K562 (cell line): ENCODE results near the gene IZUMO4. TPM values are rescaled to one million over a fixed set of nuclear protein-coding genes. Genes with fewer than 3 reads are reported as not detected.

Source experiments
- ATAC-seq: fragments of 200-7000 bp; cut with Tn5 transposase; 3 replicates; pipeline ENCODE4 v1.9.1; 2020; ENCODE audit warnings: moderate library complexity
- BruUV-seq: library from RNA; stranded (reverse); fragments of 400-500 nt; replicated peaks from 2 replicates; lab custom pipeline; 2021; lab: Mats Ljungman, UMichigan
- CTCF ChIA-PET: fragments of 300-600 bp; formaldehyde crosslinking; extraction: SDS; loops from one replicate; lab custom pipeline; 2021; ENCODE audit warnings: low intra/inter-chr PET ratio; lab: Yijun Ruan, JAX
- POLR2A ChIA-PET: fragments of 300-600, 350-650 bp; sonication (Branson Sonifier 250); formaldehyde crosslinking; extraction: SDS; loops from one replicate; lab custom pipeline; 2021; ENCODE audit warnings: antibody characterized with exemption, inconsistent platforms; lab: Yijun Ruan, JAX
- DNase-seq, 4 experiments: peaks; one replicate each; pipeline versions ENCODE4 v3.0.0 to v3.0.0-alpha.2; 2011 to 2018; ENCODE audit warnings: low spot score in 3 of 4, mixed read lengths in 3 of 4; ENCODE audit errors: extremely low read depth in 1 of 4
- FAIRE-seq: peaks from 2 replicates; lab custom pipeline; 2011; peaks lifted over from hg19 to GRCh38; lab: Jason Lieb, UNC
- H2AFZ ChIP-seq: 2 replicates; pipeline ENCODE4 v1.6.0; 2011; ENCODE audit warnings: low read depth, low read length, control low read depth, inconsistent platforms
- H3K27ac ChIP-seq: fragments of 200-600 bp; 3 replicates; pipeline ENCODE4 v1.8.0; 2011; ENCODE audit warnings: low read depth, mild to moderate bottlenecking, control low read depth, inconsistent platforms, low read length, moderate library complexity, mixed read lengths; ENCODE audit errors: extremely low read depth
- H3K27me3 ChIP-seq, 2 experiments: fragments of 300-600 bp in 1 of 2; 2 replicates in 1 of 2; 3 replicates in 1 of 2; pipeline versions ENCODE4 v1.6.0 to v1.8.0; 2011; ENCODE audit warnings: inconsistent platforms in 2 of 2, low read length in 2 of 2, mild to moderate bottlenecking in 1 of 2, mixed read lengths in 1 of 2, moderate library complexity in 1 of 2; ENCODE audit not compliant: control insufficient read depth in 2 of 2, insufficient read depth in 2 of 2
- H3K36me3 ChIP-seq: fragments of 300-600 bp; 3 replicates; pipeline ENCODE4 v1.8.0; 2011; ENCODE audit warnings: mild to moderate bottlenecking, low read length, inconsistent platforms; ENCODE audit not compliant: control insufficient read depth, insufficient read depth
- H3K4me1 ChIP-seq, 2 experiments: fragments of 200-600 bp in 1 of 2; replicated peaks in 1 of 2; 2 replicates in 1 of 2; 3 replicates in 1 of 2; pipeline versions ENCODE4 v1.5.1 to v1.8.0; 2011; ENCODE audit warnings: inconsistent platforms in 2 of 2, low read length in 2 of 2, mild to moderate bottlenecking in 1 of 2, mixed read lengths in 1 of 2, moderate library complexity in 1 of 2; ENCODE audit not compliant: control insufficient read depth in 2 of 2, insufficient read depth in 2 of 2
- H3K4me2 ChIP-seq: 2 replicates; pipeline ENCODE4 v1.6.1; 2011; ENCODE audit warnings: low read length, control low read depth, inconsistent platforms, mixed read lengths; ENCODE audit not compliant: insufficient read depth
- H3K4me3 ChIP-seq: fragments of 200-600 bp; sonication (generic), shearing (Covaris generic); 2 replicates; pipeline ENCODE4 v1.5.1; 2016; ENCODE audit warnings: control low read depth, inconsistent platforms
- H3K79me2 ChIP-seq: fragments of 200-600 bp; 3 replicates; pipeline ENCODE4 v1.8.0; 2011; ENCODE audit warnings: low read length, inconsistent platforms; ENCODE audit not compliant: control insufficient read depth, insufficient read depth
- H3K9ac ChIP-seq, 2 experiments: 2 replicates each; pipeline versions ENCODE4 v1.6.0 to v1.6.1; 2011; ENCODE audit warnings: low read depth in 2 of 2, low read length in 2 of 2, control low read depth in 1 of 2, inconsistent platforms in 1 of 2, mild to moderate bottlenecking in 1 of 2, mixed read lengths in 1 of 2; ENCODE audit not compliant: insufficient read depth in 1 of 2
- H3K9me1 ChIP-seq: one replicate; pipeline ENCODE4 v1.6.0; 2011; ENCODE audit warnings: inconsistent platforms, mild to moderate bottlenecking, low read length, moderate library complexity; ENCODE audit not compliant: control insufficient read depth, insufficient read depth
- H3K9me3 ChIP-seq: replicated peaks from 2 replicates; pipeline ENCODE4 v1.5.1; 2011; ENCODE audit warnings: low read depth, low read length, inconsistent platforms; ENCODE audit not compliant: control insufficient read depth, insufficient read depth
- H4K20me1 ChIP-seq: replicated peaks from 2 replicates; pipeline ENCODE4 v1.6.1; 2011; ENCODE audit warnings: low read length, inconsistent platforms, mixed read lengths; ENCODE audit not compliant: control insufficient read depth, insufficient read depth
- DDX20 ChIP-seq: fragments of 450-650 bp; IDR thresholded peaks from 2 replicates; pipeline ENCODE4 v1.6.1; 2016; ENCODE audit warnings: missing genetic modification characterization, low read depth, mild to moderate bottlenecking, missing compliant biosample characterization, moderate library complexity
- L3MBTL2 ChIP-seq: fragments of 450-650 bp; IDR thresholded peaks from 2 replicates; pipeline ENCODE4 v1.6.1; 2016; ENCODE audit warnings: mild to moderate bottlenecking, moderate library complexity
- NCOA6 ChIP-seq: fragments of 450-650 bp; IDR thresholded peaks from 2 replicates; pipeline ENCODE4 v1.6.1; 2017; ENCODE audit warnings: mild to moderate bottlenecking
- POLR2A ChIP-seq: fragments of 450-650 bp; conservative IDR thresholded peaks from 2 replicates; pipeline ENCODE4 v1.6.1; 2016
- POLR2G ChIP-seq: fragments of 200-400 bp; formaldehyde crosslinking; IDR thresholded peaks from 2 replicates; pipeline ENCODE4 v1.6.1; 2017; ENCODE audit warnings: low read depth, mild to moderate bottlenecking, antibody characterized with exemption, low read length, moderate library complexity
- RBFOX2 ChIP-seq: fragments of 200-400 bp; formaldehyde crosslinking; IDR thresholded peaks from 2 replicates; pipeline ENCODE4 v1.6.1; 2017; ENCODE audit warnings: low read depth, mild to moderate bottlenecking, low read length, moderate library complexity
- WGBS: fragments of 100-300 bp; shearing (Covaris generic); methylation state at CpG from one replicate; pipeline ENCODE4 v1.1.6; 2016; ENCODE audit warnings: low coverage, mixed read lengths; ENCODE audit not compliant: insufficient coverage; ENCODE audit errors: missing lambda C conversion rate; 5-methylcytosine and 5-hydroxymethylcytosine counted together
- in situ Hi-C: fragments of 300-500 bp; cut with MboI; formaldehyde crosslinking; loops from 4 replicates; pipeline ENCODE4 v1.15.0; 2018; ENCODE audit warnings: inconsistent platforms, mixed read lengths
- intact Hi-C: fragments of 100-400 bp; cut with micrococcal nuclease; formaldehyde crosslinking; loops from 2 replicates; pipeline ENCODE4 v1.14.2; 2022
- polyA plus RNA-seq, 8 experiments: library from polyadenylated mRNA; depleted of rRNA in 4 of 8; stranded (reverse) in 5 of 8; unstranded in 3 of 8; fragments of >200 nt; fragmentation: Nextera tagmentation in 2 of 8; fragmentation: Illumina TruSeq in 1 of 8; extraction: Ambion mirVana in 2 of 8; extraction: Trizol in 1 of 8; gene quantifications; 2 replicates each; pipeline versions ENCODE4 v1.2.1 to v1.2.3, GENCODE V29; 2011 to 2014; ENCODE audit warnings: inconsistent platforms in 1 of 8, missing spikeins in 1 of 8
- total RNA-seq, 7 experiments: library from RNA; depleted of rRNA in 6 of 7; stranded (reverse); fragments of >200 nt in 6 of 7; fragmentation: Illumina TruSeq in 2 of 7; extraction: Trizol in 2 of 7; gene quantifications; 2 replicates each; pipeline versions ENCODE4 v1.2.1 to v1.2.3, GENCODE V29; 2011 to 2021; ENCODE audit warnings: low replicate concordance in 1 of 7
- TF ChIP-seq, protein P1 (sequence below): IDR thresholded peaks from 3 replicates; pipeline ENCODE4 v1.6.1; 2011; ENCODE audit warnings: borderline replicate concordance, mild to moderate bottlenecking; ENCODE audit not compliant: insufficient read length, insufficient read depth
- TF ChIP-seq, protein P2 (sequence below), 2 experiments: fragments of 150-350 bp in 1 of 2; IDR thresholded peaks; 2 replicates each; pipeline ENCODE4 v1.6.1; 2012 to 2016; ENCODE audit warnings: low read depth in 2 of 2, low read length in 2 of 2, mild to moderate bottlenecking in 1 of 2, moderate library complexity in 1 of 2

IZUMO4 gene
- total and polyA plus RNA-seq, 9 of the 15 experiments (the other 6 are each of a cell fraction or from before 2014, with no cell fraction given), result 0.07 to 3.9 (median 1.2) TPM

DNA sequence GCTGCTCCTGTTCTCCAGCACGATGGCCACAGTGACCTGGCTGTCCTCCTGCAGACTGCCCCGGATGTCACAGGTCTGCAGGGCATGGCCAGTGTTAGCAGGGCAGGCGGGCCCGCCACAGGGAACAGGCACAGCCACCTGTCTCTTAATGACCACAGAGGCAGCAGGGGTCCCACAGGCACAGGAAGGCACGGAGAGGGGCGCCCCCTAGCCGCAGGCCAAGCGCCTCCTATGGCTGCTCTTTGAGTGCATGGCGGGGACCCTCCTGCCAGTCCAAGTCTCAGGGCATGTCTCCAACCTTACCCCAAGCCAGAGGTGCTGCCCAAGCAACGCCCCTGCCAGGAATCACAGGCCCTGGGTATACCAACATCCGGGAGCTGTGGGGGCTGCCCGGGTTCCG lies 14.1 kb downstream of the IZUMO4 start:
- ChIA-PET CTCF (interaction anchor here (0.5 kb wide), 1 partner anchor 39 kb away, joined by 3 read pairs; no protein-coding TSS in a partner anchor), POLR2A (interaction anchor here (0.6 to 1.0 kb wide), 4 partner anchors 13 to 15 kb away, joined by 3 to 4 read pairs (median 3); partner anchors contain the start of gene MOB3A)
- H3K4me3 ChIP-seq, result no peak overlapping the region
- no peak overlapping the region for H2AFZ ChIP-seq
- ATAC-seq (no peak), FAIRE-seq (no peak), DNase-seq (no peak)
- intact Hi-C loops, result no loop called here
- peaks cover 3% of the 10 kb centered on the region for H3K9me3 ChIP-seq
- in situ Hi-C loops, result no loop called here
- no peaks in the 10 kb centered on the region for H3K9me1 ChIP-seq
- H3K27me3 ChIP-seq, result no peaks in the 10 kb centered on the region
- H3K9ac ChIP-seq, result peak overlapping the region in 1 of 2 experiments; percentile 17; a peak in 1 of 4 replicates
- no peaks in the 10 kb centered on the region; the same call in 1 of the 2 replicates for H4K20me1 ChIP-seq
- H3K4me1 ChIP-seq, result peaks cover 0 to 16% of the 10 kb centered on the region in 2 experiments; a peak in 1 of 5 replicates
- 99% methylated on average over 8 of the region's 13 CpGs for WGBS
- peaks cover 95% of the 10 kb centered on the region for H3K36me3 ChIP-seq
- no peak overlapping the region for H3K4me2 ChIP-seq
- H3K79me2 ChIP-seq, result no peaks in the 10 kb centered on the region
- BruUV-seq, result no TSS peak
- H3K27ac ChIP-seq, result no peak overlapping the region
- TF ChIP-seq POLR2G, result peak; percentile 42; the same call in 1 of the 2 replicates
- no peak for TF ChIP-seq NCOA6
- TF ChIP-seq, protein P1, sequence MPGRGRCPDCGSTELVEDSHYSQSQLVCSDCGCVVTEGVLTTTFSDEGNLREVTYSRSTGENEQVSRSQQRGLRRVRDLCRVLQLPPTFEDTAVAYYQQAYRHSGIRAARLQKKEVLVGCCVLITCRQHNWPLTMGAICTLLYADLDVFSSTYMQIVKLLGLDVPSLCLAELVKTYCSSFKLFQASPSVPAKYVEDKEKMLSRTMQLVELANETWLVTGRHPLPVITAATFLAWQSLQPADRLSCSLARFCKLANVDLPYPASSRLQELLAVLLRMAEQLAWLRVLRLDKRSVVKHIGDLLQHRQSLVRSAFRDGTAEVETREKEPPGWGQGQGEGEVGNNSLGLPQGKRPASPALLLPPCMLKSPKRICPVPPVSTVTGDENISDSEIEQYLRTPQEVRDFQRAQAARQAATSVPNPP, result no peak

DNA sequence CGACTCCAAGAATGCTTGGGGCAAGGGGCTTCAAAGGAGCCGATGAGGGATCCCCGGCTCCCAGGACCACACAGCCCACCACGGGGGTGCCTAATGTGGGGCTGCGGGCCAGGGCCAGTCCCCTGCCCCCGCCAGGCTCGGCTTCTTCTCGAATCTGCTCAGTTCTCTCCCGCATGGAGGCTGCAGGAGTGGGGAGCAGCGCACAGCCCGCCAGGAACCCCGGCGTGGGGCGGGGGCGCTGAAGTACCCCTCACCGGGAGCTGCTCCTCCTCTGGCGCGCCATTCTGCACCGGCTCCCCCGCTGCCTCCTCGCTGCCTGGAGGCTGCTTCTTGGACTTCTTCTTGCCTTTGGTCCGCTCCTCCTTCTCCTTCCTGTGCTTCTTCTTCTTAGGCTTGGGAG lies 14.7 kb downstream of the IZUMO4 start:
- in situ Hi-C loops (no loop called here), intact Hi-C loops (no loop called here)
- no peak overlapping the region for H3K9ac ChIP-seq
- ChIA-PET POLR2A (interaction anchor here (0.5 to 1.0 kb wide), 3 partner anchors 14 to 255 kb away, joined by 3 read pairs; no protein-coding TSS in a partner anchor), CTCF (no interaction called here)
- FAIRE-seq (no peak), DNase-seq (no peak), ATAC-seq (no peak)
- H3K9me1 ChIP-seq, result no peaks in the 10 kb centered on the region
- no peaks in the 10 kb centered on the region for H3K79me2 ChIP-seq
- 92% methylated on average over 18 of the region's 22 CpGs for WGBS
- H2AFZ ChIP-seq, result no peak overlapping the region
- H3K9me3 ChIP-seq, result no peaks in the 10 kb centered on the region
- peaks cover 0 to 16% of the 10 kb centered on the region in 2 experiments; a peak in 1 of 5 replicates for H3K4me1 ChIP-seq
- peaks cover 95% of the 10 kb centered on the region for H3K36me3 ChIP-seq
- no peak overlapping the region for H3K27ac ChIP-seq
- no peaks in the 10 kb centered on the region; the same call in 1 of the 2 replicates for H4K20me1 ChIP-seq
- H3K4me3 ChIP-seq, result no peak overlapping the region
- BruUV-seq, result no TSS peak
- no peak overlapping the region for H3K4me2 ChIP-seq
- H3K27me3 ChIP-seq, result no peaks in the 10 kb centered on the region
- TF ChIP-seq DDX20 (tag) (no peak), POLR2A (no peak), L3MBTL2 (no peak), RBFOX2 (no peak)
- TF ChIP-seq, protein P2, sequence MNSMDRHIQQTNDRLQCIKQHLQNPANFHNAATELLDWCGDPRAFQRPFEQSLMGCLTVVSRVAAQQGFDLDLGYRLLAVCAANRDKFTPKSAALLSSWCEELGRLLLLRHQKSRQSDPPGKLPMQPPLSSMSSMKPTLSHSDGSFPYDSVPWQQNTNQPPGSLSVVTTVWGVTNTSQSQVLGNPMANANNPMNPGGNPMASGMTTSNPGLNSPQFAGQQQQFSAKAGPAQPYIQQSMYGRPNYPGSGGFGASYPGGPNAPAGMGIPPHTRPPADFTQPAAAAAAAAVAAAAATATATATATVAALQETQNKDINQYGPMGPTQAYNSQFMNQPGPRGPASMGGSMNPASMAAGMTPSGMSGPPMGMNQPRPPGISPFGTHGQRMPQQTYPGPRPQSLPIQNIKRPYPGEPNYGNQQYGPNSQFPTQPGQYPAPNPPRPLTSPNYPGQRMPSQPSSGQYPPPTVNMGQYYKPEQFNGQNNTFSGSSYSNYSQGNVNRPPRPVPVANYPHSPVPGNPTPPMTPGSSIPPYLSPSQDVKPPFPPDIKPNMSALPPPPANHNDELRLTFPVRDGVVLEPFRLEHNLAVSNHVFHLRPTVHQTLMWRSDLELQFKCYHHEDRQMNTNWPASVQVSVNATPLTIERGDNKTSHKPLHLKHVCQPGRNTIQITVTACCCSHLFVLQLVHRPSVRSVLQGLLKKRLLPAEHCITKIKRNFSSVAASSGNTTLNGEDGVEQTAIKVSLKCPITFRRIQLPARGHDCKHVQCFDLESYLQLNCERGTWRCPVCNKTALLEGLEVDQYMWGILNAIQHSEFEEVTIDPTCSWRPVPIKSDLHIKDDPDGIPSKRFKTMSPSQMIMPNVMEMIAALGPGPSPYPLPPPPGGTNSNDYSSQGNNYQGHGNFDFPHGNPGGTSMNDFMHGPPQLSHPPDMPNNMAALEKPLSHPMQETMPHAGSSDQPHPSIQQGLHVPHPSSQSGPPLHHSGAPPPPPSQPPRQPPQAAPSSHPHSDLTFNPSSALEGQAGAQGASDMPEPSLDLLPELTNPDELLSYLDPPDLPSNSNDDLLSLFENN (IDR thresholded peaks at IDR 0.05; ENCODE audit: low read depth in 2 of 2, low read length in 2 of 2), result no peak
